UCSD-AML1 (cell line): ENCODE measurements around the gene SMPD2.
A peak's percentile ranks its signal among the peaks of the same experiment; 100 is the strongest.

Source experiments
- DNase-seq: peaks from one replicate; lab custom pipeline; 2025; ENCODE audit not compliant: unreplicated experiment; lab: John Stamatoyannopoulos, UW

Gene SMPD2

GRCh38 chr6:109482905-109483734 lies 42.6 kb downstream of the SMPD2 start, which contains the start of gene ZBTB24:
Gene ZBTB24 (minus strand): TSS chr6:109483219. CDS start chr6:109482026, 1,193 bp downstream.
- DNase-seq: peak; percentile 97

DNA sequence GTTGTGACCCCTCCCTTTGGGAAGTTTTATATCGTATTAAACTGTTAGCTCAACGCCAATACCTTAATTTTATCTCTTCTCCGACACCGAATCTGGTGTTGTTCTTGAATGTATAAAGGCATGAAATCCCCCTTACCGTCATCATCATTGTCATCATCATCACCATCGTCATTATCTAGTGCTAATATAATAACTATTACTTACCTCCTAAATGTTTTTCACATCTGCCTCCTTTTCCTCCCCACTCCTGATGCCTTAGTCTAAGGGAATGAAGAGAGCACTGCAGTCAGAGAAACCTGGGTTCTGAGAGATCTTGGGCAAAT lies 43.2 kb downstream of the SMPD2 start:
- DNase-seq: no peak

DNA sequence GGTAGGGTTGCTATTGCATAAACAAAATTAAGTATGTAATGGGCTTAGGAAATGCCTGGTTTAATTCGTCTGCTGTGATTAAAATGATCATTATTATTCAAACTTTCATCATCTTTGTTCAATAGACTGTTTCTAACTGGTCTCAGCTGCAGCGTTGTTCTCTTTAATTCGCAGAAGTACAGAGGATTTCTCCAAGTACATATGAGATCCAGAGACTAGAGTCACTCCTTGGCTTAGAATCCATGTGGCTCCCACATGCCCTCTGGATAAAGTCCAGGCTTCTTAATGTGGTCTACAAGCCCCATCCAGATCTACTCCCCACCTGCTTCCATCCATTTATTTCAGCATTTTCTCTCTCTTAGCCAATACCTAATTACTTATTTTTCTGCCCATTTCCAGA lies 43.6 kb downstream of the SMPD2 start:
- no peak for DNase-seq

DNA sequence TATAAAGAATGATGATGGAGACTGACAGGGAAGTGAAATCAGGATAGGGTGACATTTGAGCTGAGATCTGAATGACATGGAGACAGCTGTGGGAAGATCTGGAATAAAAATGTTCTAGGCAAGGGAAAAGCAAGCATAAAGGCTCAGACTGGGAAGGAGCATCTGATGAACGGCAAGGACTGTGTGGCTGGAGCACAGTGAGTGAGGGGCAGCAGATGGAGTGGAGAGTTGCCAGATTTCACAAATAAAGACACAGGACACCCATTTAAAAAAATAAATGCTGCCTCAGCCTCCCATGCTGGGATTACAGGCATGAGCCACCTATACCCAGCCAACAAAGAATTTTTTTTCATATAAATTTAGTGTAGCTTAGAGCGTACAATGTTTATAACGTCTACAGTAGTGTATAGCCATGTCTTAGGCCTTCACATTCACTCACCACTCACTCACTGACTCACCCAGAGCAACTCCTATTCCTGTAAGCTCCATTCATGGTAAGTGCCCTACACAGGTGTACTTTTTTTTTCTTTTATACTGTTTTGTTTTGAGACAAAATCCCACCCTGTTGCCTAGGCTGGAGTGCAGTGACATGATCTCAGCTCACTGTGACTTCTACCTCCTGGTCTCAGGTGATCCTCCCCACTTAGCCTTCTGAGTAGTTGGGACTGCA lies 44.9 kb downstream of the SMPD2 start:
- no peak for DNase-seq

DNA sequence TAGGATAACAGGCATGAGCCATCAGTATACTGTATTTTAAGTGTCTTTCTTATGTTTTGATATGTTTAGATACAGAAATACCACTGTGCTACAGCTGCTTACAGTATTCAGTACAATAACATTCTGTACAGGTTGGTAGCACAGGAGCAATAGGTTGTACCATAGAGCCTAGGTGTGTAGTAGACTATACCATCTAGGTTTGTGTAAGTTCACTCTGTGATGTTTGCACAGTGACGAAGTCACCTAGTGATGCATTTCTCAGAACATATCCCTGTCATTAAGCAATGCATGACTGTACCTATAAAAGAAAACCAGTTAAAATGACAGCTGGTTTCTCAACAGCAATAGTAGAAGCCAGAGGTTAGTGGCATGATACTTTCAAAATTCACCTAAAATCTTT lies 45.5 kb downstream of the SMPD2 start:
- DNase-seq: no peak

DNA sequence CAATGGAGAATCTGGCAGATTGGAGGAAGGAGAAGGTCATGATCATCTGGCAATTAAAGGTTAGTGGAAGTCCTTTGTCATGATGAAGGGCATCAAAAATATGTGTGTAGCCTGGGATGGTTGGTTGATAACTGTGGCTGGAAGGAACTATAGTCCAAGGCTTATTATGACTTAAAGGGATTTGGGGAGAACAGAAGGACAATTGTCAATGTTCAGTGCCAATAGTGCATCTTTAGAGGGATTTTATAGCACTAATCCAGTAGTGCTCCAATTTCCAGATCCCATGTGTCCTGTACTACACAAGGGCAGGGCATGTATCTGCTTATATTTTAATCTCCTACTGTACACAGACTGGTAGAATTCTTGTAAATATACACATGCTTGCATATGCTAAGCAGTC lies 47.5 kb downstream of the SMPD2 start:
- DNase-seq: no peak

DNA sequence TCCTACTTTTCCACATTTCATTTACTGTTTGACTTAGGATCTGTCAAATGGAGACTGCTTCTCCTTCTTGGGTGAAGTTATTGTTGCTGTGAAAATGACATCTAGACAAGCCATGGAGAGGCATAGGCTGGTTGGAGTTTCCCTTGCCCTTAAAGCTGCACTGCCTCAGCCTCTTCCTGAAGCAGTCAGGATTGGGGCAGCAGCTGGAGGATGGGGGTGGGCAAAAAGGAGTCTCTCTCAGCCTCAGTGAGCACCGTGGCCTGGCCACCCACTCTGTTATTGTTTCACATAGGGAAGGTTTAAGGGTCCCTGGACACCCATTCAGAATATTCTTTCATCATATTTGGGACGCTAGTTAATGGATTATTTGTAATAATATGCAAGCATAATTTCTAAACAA lies 50.2 kb downstream of the SMPD2 start:
- no peak for DNase-seq

- DNase-seq: no peak
Observed at GRCh38 chr6:109491207-109491938, 50.8 kb downstream of the SMPD2 start.
